GM23248 (cell line): ENCODE measurements around the gene IRF8.

ENCODE experiments used
- EZH2 ChIP-seq: fragments of 200-600 bp; sonication (generic); IDR thresholded peaks from 2 replicates; pipeline ENCODE4 v1.6.1; 2018; ENCODE audit warnings: antibody characterized with exemption, mild to moderate bottlenecking; ENCODE audit not compliant: insufficient read depth, poor library complexity, severe bottlenecking
- EZH2phosphoT487 ChIP-seq: fragments of 200-600 bp; sonication (generic); IDR thresholded peaks from 2 replicates; pipeline ENCODE4 v1.6.1; 2018; ENCODE audit warnings: antibody characterized with exemption, moderate library complexity, mild to moderate bottlenecking, low read depth; ENCODE audit not compliant: insufficient read depth

- TF ChIP-seq EZH2: no peak
- no peak for TF ChIP-seq EZH2phosphoT487
These were observed 41.6 kb upstream of the IRF8 start for GRCh38 chr16:85857406-85857805.
